HG03460 (cell line): ENCODE measurements around the gene RASAL2.
"Not testable (repeated sequence)": the region's sequence is repeated elsewhere in the genome, so short reads cannot be mapped to it uniquely, and the experiment has no call there.

ENCODE experiments used
- ATAC-seq: cut with Tn5 transposase; IDR thresholded peaks from one replicate; pipeline ENCODE4 v1.9.1; 2021; ENCODE audit not compliant: unreplicated experiment

RASAL2 gene

GRCh38 chr1:178330848-178331497 lies 237.1 kb downstream of the RASAL2 start:
- ATAC-seq = no peak

DNA sequence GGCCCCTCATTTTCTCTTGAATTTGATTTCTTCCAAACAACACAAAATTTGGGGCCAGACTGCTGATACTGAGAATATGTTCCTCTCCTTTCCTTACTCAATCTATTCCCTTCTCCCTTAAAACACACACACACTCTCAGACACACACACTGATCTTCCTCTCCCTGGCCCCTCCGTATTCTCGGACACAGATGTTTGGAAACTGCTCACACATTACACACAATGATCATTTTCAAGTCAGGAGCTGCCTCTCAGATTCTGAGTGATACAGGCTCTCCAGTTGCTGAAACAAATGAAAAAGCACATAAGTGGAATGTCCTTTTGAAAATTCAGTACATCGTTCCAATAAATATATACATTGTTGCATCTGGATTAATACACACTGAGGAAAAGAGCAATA lies 241.5 kb downstream of the RASAL2 start:
- no peak for ATAC-seq

DNA sequence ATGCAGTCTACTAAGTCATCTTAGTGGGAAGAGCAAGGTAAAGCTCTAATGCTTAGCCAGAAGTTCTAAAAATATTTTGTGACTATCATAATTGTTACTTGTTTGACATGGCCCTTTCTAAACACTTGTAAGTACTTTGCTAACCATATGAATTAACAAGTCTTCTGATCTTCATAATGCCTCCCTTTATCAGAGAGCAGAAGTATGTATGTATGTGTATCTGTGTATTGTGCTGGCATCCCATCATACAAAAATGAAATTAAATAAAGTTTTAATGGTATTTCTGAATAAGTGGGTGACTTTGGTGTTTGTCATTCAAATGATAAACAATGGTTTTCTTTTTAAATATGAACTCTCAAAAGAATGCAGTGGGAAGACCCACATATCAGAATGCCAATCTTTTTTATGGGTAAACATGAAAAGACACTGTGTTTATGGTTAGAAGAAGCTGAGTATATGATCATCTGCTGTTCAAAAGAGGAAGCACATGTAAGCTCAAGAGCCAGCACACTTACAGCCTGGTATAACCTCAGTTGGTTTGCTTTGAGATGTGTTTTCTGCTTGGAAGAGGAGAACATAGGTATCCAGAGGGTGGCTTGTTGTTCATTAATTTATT lies 243.3 kb downstream of the RASAL2 start:
- ATAC-seq = no peak

GRCh38 chr1:178339834-178340233 lies 245.9 kb downstream of the RASAL2 start:
- ATAC-seq = no peak

GRCh38 chr1:178341261-178341956 lies 247.5 kb downstream of the RASAL2 start:
- ATAC-seq = no peak

DNA sequence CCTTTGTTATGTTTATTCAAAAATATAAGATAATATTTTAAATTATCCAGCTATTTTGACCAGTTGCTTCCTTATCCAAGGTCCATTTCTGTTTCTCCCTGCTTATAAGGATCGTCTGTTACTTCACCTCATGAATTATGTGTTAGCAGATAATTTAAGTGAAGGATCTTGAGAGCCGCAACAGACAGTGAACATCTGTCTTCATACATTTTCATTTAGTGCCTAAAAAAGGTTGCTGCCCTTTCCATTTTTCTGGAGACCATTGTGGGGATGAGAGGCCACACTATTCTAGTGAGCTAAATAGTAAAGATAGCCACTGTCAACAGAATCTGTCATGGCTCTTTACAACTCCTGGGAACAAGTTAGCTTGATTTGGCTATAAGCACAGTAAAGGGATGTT lies 248.8 kb downstream of the RASAL2 start:
- ATAC-seq = no peak

- no peak for ATAC-seq
Observed at GRCh38 chr1:178344513-178345091, 250.7 kb downstream of the RASAL2 start.

GRCh38 chr1:178345238-178345637 lies 251.3 kb downstream of the RASAL2 start:
- ATAC-seq = no peak

GRCh38 chr1:178345807-178346206 lies 251.9 kb downstream of the RASAL2 start:
- no peak for ATAC-seq

DNA sequence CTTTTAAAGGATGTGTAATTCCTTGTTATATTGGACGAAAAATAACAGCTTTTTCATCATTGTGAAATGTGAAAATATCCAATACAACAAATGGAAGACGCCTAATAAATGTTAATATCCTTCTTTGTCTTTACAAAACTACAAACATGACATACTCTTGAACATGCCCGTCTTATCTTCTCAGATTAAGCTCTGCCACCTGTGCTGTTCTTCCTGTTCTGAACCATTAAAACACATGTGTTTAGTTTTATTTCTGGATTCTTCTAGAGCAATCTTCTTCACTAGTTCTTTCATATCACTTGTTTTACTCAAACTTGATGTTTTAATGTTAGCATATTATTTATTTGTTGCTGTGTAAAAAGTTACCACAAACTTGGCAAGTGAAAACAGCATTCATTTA lies 255.9 kb downstream of the RASAL2 start:
- no peak for ATAC-seq

GRCh38 chr1:178351911-178352310 lies 258.0 kb downstream of the RASAL2 start:
- not testable (repeated sequence) for ATAC-seq

GRCh38 chr1:178352790-178353416 lies 259.0 kb downstream of the RASAL2 start:
- no peak for ATAC-seq

- no peak for ATAC-seq
Observed at GRCh38 chr1:178353524-178353923, 259.6 kb downstream of the RASAL2 start.

GRCh38 chr1:178354816-178355215 lies 260.9 kb downstream of the RASAL2 start:
- no peak for ATAC-seq

DNA sequence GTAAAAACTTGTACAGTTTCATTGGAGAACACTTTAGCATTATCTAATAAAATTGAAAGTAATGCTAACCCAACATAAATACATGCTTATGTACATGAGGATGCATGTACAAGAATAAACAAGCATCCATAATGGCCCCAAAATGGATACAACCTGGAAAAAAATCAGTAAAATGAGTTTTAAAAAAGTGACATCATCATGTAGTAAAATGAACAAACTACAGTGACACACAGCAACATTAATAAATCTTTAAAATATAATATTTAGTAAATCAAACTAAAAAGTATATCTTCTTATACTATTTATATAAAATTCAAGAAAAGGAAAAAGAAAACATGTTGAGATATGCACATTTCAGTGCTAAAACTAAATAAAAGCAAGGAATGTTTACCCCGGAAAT lies 262.4 kb downstream of the RASAL2 start:
- no peak for ATAC-seq

DNA sequence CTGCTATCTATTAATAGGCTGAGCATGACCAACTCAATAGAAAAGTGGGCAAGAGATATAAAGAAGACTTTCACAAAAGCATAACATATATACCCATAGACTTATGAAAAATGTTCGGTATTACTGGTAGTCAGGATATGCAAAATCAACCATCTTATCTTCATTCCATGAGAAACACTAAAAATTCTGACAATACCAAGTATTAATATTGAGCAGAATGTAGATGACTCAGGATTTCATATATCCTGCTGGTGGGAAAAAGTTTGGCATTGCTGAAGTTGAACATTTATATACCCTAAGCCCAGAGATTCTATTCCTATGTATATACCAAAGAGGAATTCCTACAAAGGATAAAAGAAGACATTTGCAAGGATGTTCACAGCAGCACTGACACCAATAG lies 264.6 kb downstream of the RASAL2 start:
- ATAC-seq = no peak

GRCh38 chr1:178360421-178360820 lies 266.5 kb downstream of the RASAL2 start:
- ATAC-seq = no peak

DNA sequence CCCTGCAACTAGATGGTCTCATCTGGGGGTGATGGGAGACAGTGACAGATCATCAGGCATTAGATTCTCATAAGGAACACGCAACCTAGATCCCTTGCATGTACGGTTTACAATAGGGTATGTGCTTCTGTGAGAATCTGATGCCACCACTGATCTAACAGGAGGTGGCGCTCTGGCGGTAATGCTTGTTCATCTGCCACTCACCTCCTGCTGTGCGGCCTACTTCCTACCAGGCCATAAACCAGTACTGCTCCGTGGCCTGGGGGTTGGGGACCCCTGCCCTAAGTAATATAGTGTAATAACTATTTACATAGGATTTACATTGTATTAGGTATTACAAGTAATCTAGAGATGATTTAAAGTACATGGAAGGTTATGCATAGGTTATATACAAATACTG lies 267.9 kb downstream of the RASAL2 start:
- ATAC-seq = no peak

- ATAC-seq = no peak
Observed at GRCh38 chr1:178362747-178363146, 268.8 kb downstream of the RASAL2 start.

GRCh38 chr1:178364782-178365181 lies 270.9 kb downstream of the RASAL2 start:
- ATAC-seq = no peak

DNA sequence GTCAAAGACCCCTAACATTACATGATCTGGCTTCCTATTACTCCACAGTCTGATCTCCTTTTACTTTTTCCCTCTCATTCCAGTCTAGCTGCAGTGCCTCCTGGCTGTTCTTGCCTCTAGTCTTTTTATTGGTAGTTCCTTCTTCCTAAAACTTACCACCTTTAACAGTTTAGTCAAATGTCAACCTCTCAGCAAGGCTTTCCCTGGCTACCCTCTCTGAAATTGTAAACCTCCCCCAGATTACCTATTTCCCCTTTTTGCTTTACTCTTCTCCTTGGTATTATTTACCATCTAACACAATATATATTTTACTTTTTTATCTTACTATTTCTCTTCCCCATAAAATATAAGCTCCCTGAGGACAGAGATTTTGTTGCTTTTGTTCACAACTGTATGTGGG lies 273.2 kb downstream of the RASAL2 start:
- ATAC-seq = no peak

DNA sequence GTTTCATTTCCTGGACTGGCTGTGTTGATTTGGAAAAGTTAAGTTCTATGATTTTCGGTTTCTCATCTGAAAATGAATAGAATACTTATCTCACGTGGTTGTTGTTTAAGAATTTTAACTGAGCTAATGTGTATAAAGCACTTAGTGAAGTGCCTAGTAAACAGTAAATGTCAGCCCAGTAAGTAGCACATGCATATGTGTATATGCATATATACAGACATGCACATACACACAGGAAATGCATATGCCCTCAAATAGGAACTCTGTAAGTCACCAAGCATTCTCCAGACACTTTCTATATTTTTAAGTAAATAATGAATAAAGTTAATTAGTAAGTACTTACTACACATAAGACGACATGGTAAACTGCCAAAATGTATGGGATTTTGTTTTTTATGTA lies 274.3 kb downstream of the RASAL2 start:
- ATAC-seq = no peak
